Hematopoietic multipotent progenitor cell treated with erythropoietin and hydrocortisone succinate and interleukin-3 and kit ligand, for 8 days (in vitro differentiated cells): ENCODE results near the gene GTF3C4.
"Not testable (repeated sequence)": the region's sequence is repeated elsewhere in the genome, so short reads cannot be mapped to it uniquely, and the experiment has no call there.

Experiments
- DNase-seq: peaks from one replicate; pipeline ENCODE4 v3.0.0-alpha.2; 2015

The GTF3C4 gene

DNA sequence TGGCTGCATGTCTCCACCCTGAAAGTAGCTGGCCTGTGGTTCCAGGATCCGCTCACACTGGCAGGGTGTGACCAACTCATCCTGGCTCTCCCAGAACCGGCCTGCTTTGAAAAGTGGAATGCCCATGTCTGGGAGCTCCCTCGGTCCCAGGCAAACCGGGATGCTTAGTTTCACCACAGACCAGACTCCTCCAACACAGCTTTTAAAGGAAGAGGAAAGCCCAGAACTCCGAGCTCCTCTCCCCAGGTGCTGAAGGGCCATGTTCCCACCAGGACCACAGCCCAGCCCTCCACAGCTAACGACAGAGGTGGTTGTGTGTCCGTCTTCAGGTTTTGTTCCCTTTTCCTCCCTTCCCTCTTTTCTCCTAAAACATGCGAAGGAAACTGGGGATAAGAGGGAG, 38.0 kb downstream of the GTF3C4 start:
- no peak for DNase-seq

GRCh38 chr9:132708769-132709430, 38.6 kb downstream of the GTF3C4 start:
- no peak for DNase-seq

DNA sequence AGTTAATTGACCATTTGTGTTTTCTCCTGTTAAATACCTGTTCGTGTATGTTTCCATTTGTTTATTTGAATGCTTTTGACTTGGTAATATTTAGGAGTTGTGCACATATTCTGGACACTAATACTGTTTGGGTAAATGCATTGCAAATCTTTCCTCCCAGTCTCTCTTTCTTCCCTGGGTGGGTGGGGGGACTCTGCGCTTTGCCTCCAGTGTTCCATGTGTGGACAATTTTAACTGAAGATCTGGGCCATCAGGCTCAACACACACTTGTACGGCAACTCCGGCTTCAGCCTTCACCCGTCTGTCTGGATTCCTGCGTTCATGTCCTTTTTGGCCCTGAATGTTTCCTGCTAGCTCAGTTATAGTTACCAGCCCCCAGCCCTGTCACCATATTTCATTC, 40.1 kb downstream of the GTF3C4 start:
- DNase-seq, result no peak

DNA sequence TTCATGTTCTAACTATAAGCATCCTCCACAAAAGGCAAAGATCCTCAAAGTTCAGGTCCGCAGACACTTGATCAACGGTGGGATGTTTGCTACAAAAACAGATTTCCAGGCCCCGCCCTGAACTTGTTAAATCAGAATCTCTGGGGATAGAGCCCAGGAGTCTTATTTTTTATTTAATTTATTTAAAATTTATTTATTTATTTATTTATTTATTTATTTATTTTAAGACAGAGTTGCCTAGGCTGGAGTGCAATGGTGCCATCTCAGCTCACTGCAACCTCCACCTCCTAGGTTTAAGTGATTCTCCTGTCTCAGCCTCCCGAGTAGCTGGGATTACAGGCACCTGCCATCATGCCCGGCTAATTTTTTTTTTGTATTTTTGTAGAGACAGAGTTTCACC, 40.9 kb downstream of the GTF3C4 start:
- DNase-seq, result not testable (repeated sequence)

- DNase-seq, result no peak
Observed at GRCh38 chr9:132711846-132712245, 41.6 kb downstream of the GTF3C4 start.

DNA sequence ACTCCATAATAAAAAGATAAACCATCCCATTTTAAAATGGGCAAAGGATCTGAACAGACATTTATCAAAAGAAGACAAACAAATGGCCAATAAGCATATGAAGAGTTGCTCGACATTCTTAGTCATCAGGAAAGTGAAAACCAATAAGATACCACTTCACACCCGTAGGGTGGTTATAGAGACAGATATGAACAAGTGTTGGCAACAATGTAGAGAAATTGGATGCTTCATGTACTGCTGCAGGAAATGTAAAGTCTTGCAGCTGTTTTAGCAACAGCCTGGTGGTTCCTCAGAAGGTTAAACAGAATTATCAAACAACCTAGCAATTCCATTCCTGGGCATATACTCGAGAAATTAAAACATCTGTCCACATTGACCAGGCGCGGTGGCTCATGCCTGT, 42.5 kb downstream of the GTF3C4 start:
- no peak for DNase-seq

- no peak for DNase-seq
Observed at GRCh38 chr9:132716007-132716406, 45.7 kb downstream of the GTF3C4 start.

DNA sequence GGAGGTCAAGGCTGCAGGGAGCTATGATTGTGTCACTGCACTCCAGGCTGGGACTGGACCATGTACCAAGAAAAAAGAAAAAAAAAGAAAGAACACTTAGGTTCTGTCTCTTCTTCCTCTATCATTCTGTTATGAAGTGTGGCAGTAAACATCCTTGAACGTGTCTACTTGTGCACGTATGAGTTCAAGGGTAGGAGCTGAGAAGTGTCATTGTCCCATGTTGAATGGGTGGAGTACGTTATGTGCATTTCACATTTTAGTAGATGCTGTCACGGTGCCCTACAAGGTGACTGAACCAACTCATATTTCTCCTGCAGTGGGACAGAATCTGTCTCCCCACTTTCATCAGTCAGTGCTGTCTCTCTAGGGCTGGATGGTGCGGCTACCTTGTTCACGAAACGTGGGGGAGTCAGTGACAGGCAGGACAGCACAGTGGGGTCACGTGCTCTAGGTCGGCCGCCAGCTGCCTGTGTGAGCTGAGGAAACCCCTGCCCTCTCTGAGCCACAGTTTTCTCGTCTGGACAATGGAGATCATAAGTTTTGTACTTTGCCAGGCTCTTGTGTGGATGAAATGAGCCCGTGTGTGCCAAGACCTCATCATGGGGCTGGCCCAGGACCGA, 47.2 kb downstream of the GTF3C4 start:
- DNase-seq, result no peak

DNA sequence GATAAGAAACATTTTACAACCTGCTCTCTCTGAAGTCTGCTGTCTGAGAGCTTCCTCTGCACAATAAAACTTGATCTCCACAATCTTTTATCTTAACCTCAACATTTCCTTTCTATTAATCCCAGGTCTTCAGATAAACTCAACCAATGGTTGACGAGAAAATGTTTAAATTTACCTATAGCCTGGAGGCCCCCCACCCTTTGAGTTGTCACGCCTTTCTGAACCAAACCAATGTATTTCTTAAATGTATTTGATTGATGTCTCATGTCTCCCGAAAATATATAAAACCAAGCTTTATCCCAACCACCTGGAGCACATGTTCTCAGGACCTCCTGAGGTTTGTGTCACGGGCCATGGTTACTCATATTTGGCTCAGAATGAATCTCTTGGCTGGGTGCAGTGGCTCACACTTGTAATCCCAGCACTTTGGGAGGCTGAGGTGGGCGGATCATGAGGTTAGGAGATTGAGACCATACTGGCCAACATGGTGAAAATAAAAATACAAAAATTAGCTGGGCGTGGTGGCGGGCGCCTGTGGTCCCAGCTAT, 48.2 kb downstream of the GTF3C4 start:
- not testable (repeated sequence) for DNase-seq

DNA sequence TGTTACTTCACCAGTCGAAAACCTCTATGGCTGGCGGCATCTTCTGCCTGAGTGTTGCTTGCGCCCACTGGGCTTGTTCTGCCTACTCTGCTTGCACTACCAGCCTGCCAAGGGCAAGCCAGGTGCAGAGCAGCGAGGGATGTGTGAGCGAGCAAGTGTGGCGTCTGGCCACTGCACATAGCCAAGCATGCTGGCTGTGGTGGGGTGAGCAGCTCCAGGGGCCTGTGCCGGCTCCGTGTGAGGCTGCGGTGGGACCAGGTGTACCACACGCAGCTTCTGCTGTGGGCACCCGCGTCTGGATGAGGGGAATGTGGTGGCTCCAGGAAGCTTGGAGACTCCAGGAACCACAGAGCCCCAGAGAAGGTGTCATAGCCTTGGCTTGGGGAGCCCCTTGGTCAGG, 51.4 kb downstream of the GTF3C4 start:
- DNase-seq, result no peak

DNA sequence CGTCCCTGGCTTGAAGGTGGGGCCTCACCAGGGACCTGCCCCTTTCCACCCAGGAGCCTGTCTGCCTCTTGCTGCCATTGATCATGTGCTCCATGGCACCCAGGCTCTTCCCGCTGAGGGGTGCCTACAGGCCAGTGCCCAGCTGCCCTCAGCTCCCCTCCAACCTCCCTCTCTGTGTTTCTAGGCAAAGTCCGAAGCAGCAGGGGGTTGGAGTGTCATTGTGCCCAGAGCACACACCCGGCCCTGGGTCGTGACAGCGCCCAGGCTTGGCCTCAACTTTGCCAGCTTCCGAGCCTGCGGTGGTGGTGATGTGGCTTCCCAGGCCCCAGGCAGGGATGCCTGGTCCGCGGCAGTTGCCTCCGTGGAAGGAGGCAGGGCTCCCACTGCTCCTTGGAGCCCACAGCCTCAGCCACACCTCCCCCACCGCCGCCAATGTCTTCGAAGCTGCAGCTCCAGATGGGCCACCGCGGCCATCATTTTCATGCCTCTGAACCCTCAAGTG, 52.4 kb downstream of the GTF3C4 start:
- DNase-seq, result no peak

- DNase-seq, result no peak
Observed at GRCh38 chr9:132723809-132724208, 53.5 kb downstream of the GTF3C4 start.

- DNase-seq, result no peak
Observed at GRCh38 chr9:132725306-132725705, 55.0 kb downstream of the GTF3C4 start.

DNA sequence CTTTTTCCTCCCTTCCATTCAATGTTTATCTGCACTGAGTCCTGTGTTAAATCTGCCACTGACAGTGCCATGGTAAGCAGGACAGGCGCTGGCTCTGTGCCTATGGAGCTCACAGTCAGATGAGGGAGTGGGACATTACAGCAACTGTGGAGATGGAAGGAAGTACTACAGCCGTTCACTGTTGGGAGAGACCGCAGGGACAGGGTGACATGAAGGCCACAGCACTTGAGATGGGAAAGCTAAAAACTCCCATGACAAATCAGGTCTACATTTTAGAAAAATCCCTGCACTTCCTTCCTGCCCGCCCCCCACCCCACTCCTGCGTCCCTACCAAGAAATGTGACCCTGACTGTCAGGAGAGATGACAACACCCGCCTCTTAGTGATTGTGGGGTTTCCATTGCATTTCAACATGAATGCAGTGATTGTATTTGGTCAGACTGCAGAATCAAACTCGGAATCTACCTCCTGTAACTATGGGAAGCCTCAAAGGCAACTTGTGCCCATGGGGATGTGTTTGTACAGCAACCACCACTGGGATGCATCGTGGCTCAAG, 56.4 kb downstream of the GTF3C4 start:
- no peak for DNase-seq

GRCh38 chr9:132728071-132728470, 57.8 kb downstream of the GTF3C4 start:
- DNase-seq, result no peak

DNA sequence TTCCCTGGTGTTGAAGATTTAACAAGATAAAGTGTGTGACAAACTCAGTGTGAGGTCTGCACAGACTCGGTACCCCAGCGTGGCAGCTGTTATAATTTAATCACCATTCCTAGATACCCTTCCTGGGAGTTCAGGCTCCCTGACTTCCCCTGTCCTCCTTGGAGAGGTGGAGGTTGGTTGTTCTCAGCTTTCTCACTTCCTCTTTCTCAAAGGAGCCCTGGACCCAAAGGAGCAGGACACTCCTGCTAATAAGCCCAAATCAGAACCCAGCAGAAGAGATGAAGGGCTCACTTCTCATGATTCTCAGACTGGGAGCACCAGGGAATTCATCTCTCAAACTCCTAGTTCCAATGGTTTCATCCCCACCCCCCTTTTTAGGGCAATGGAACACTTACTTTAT, 58.2 kb downstream of the GTF3C4 start:
- DNase-seq, result no peak

DNA sequence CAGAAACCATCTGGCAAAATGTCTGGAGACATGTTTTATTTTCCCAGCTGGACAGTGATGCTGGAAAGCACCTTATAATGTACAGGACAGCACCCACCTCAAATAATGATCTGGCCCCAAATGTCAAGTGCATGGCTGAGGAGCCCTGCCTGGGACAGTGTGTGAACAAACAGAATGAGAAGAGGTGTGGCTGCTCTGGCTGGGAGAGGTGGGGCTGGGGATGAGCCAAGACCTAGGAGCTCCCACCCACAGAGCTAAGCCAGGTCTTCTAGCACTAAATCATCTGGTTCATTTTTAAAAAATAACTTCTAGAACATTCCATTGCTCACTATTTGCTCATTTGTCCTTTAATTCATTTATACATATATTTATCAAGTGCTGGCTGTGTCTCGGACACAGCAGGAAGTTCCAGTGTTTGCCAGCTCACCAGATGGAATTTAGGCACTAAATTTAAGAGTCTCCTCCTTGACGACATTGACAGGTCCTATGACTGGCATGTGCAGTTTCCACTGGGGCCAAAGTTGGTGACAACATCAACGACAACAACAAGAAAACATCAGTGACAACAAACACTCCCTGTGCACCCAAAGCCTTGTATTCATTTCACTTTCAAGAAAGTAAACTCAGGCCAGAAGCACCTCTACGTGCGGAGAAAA, 59.1 kb downstream of the GTF3C4 start:
- DNase-seq, result no peak

DNA sequence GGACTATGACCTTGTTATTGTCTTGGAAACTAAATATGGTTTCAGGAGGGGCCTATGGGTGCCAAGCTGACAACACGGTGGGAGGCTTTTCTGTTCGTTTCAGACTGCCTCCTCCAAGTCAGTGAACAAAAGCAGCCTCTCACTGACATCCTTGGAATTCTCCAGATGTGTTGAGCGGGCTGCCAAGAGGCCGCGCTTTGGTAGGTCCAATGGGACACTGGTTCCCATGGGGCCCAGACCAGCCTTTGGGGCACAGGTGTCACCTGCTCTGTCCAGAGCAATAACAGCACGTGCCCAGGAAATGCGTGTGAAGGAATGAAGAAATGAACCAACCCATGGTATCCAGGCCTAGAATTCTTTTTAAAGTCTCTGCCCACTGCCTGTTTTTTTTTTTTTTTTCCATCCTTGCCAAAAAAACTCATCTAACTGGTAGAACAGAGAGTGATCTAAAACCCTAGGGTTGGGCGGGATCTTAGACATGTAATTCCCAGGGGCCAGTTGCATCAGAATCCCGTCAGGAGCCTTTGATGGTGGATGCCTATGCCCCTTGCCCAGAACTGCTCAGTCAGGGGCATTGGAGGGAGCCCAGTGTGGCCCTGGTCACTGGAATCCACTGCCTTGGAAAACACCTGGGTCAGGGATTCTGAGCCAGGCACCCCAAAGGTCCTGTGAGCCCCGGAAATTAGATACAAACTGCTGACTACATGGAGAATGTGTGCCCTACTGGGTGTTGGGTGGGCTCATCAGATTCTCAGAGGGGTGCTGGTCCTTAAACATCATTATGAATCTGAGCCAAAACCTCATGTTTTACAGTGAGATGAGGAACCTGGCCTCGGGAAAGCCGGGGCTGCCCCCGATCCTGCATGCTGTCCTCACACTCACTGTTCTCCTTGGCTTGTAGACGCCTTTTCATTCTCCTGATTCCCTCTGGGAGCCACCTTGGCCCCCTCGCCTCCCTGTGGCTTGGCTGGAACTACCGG, 60.1 kb downstream of the GTF3C4 start:
- no peak for DNase-seq

DNA sequence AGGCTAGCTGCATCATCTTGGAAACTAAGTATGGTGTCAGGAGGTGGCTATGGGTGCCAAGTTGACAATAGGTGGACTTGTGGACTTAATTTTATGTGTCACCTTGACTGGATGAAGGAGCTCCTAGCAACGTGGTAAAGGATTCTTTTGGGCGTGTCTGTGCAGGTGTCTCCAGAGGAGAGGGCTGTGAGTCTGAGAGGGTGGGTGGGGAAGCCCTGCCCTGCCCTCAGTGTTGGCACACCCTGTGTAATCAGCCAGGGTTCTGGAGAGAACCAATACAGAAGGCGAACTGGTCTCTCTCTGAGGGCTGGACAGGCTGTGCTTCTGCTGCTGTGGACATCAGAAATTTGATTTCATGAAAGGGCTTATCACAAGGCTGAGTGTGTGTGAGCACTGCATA, 61.0 kb downstream of the GTF3C4 start:
- DNase-seq, result no peak

DNA sequence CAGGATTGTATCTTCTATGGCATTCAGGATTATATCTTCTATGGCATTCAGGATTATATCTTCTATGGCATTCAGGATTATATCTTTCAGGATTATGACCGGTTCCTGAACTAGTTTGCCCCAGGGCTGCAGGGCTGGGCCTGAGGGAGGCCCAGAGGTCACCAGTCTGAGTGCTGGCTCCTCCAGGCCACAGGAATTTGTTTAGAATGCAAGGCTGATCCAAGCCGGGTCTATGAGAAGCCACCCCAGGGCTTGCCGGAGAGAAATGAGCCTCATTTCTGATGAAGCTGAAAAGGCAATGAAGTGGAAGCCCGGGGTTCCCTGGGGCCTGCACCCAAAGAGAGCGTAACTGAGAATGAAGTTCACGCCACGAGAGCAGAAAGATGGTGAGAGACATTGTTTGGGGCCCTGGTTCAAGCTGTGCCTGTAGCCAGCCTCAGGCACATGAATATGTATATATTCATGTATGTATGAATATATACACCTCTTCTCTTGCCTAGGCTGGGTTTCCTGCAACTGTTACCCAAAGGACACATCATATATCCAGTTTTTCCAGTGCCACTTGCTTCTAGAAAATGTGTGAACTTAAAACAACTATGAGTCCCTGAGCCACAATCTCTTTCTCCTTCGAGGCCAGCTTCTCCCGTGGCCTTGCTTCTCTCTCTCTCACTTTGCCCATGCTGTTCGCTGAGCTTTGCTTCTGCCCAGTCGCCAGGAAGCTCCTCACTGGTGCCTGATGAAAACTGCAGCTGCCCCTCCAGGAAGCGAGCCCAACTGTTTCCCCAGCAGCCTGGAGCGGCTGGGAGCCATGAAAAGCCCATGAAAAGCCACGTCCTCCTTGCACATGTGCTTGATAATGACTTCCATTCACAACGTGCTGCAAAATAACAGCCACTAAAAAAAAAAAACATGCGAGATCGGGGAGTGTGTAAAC, 62.3 kb downstream of the GTF3C4 start:
- no peak for DNase-seq

DNA sequence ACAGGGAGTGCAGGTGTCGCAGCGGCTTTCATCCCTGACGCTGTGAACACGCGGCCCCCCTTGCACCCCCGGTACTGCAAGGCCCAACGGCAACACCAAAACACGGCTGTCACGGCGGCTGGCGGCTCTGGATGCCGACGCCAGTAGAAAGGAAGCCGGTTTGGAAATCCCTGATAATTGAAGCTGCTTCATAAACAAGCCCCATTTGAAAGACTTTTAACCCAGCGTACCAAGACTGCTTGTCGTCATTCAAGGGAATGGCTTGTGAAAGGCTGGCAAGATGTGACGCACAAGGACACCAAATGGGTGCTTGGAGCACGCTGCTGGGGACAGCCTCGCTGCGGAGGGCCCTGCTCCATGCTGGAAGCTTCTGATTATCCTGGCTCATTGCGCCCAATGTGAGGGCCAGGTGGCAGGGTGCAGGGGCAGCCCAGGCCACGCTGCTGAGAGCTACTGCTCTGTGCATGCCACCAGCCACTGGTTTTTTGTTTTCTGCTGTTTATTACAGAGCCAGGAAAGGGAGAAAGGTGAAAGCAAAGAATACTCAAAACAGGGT, 63.1 kb downstream of the GTF3C4 start:
- no peak for DNase-seq
